Breast epithelium (tissue), 4 donors: ENCODE data around the gene ZNF70. TPM values are rescaled to one million over a fixed set of nuclear protein-coding genes. Genes with fewer than 3 reads are reported as not detected.
A peak's percentile ranks its signal among the peaks of the same experiment; 100 is the strongest.

ENCODE experiments used
- DNase-seq, 2 donors: peaks; one replicate each; pipeline ENCODE4 v3.0.0-alpha.2; 2019; ENCODE audit warnings: low spot score in 2 of 2
- H3K27ac ChIP-seq, 2 donors: fragments of 200-600 bp; sonication (generic) in 1 of 2; one replicate each; pipeline ENCODE4 v1.5.1; 2016 to 2019; ENCODE audit warnings: mild to moderate bottlenecking in 1 of 2
- H3K27me3 ChIP-seq, 2 donors: fragments of 200-600 bp; sonication (generic) in 1 of 2; one replicate each; pipeline versions ENCODE4 v1.5.1 to v1.6.0; 2017 to 2019; ENCODE audit warnings: control low read depth in 1 of 2, mild to moderate bottlenecking in 1 of 2
- H3K36me3 ChIP-seq: fragments of 200-600 bp; one replicate; pipeline ENCODE4 v1.5.1; 2019
- H3K4me1 ChIP-seq, 2 donors: fragments of 200-600 bp; sonication (generic); one replicate each; pipeline ENCODE4 v1.5.1; 2016 to 2019; ENCODE audit warnings: control low read depth in 1 of 2
- H3K4me3 ChIP-seq, 3 donors: fragments of 200-600 bp; sonication (generic); 1 replicate in 2 of 3; 2 replicates in 1 of 3; pipeline ENCODE4 v1.5.1; 2016 to 2019; ENCODE audit warnings: mild to moderate bottlenecking in 3 of 3, moderate library complexity in 2 of 3
- H3K9me3 ChIP-seq, 2 donors: fragments of 200-600 bp; sonication (generic) in 1 of 2; one replicate each; pipeline ENCODE4 v1.5.1; 2016 to 2019; ENCODE audit warnings: control low read depth in 1 of 2
- POLR2A ChIP-seq: fragments of 450-650 bp; IDR thresholded peaks from one replicate; pipeline ENCODE4 v1.6.1; 2016; ENCODE audit warnings: antibody characterized with exemption, mild to moderate bottlenecking, moderate library complexity
- POLR2AphosphoS5 ChIP-seq, 3 donors: sonication (generic); formaldehyde crosslinking; IDR thresholded peaks; one replicate each; pipeline ENCODE4 v1.6.1; 2017; ENCODE audit warnings: antibody characterized with exemption in 3 of 3
- intact Hi-C: fragments of 100-400 bp; cut with DNase I; formaldehyde crosslinking; loops from one replicate; pipeline ENCODE4 v1.15.1; 2023; ENCODE audit warnings: low total_unique reads
- total RNA-seq, 3 donors: library from RNA; depleted of rRNA; stranded (reverse); fragments of >200 nt; gene quantifications; one replicate each; pipeline ENCODE4 v1.1.0, GENCODE V29; 2016
- TF ChIP-seq, protein P1 (sequence below), 3 donors: fragments of 450-650 bp; IDR thresholded peaks; one replicate each; pipeline ENCODE4 v1.5.1; 2016 to 2017; ENCODE audit warnings: antibody characterized with exemption in 3 of 3, mild to moderate bottlenecking in 3 of 3, moderate library complexity in 3 of 3

ZNF70 gene
- total RNA-seq, 3 donors from 2014 or later: 3.2 to 4.6 (median 4.1) TPM

DNA sequence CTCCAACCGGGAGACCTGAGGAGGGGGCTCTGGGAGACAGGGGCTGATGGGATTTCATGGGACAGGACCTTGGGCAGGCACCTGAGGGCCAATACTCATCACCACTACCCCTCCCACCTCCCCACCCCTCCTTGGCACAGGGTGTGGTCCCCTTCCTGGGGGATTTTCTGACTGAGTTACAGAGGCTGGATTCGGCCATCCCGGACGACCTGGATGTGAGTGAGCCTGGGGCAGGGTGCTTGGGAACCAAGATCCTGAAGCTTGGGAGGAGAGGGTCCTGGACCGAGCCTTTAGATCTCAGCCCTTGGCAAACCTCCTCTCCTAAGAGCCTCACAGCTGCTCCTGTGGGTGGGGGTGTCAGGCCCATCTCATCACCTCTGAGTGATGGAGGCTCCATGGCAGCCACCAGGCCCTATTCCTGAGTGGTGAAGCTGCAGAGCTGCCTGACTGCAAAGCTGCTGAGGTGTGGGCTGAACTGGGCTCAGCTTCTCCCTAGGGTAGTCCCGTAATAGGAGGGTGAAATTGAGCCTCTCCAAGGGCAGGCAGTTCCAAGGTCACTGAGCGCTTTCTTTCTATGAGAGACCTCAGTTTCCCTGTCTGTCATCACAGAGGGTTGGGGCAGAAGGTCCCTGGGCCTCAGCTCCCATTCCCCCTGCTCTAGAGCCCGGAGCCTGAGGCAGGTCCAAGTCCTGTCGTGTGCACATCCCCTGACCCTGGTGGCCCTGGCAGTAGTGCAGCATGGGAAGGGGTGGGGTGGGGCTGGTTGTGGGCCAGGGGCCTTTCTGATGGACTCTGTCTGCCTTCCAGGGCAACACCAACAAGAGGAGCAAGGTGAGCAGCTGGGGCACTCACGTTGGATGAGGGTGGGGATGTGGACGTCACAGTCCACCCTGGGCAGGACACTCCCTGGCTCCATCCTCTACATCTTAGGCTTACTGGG, 53.6 kb downstream of the ZNF70 start:
- Histone ChIP-seq H3K36me3 (no peaks in the 10 kb centered on the region), H3K27me3 (no peaks in the 10 kb centered on the region), H3K4me3 (no peak overlapping the region), H3K9me3 (no peaks in the 10 kb centered on the region), H3K4me1 (no peaks in the 10 kb centered on the region), H3K27ac (no peak overlapping the region)
- intact Hi-C loops: no loop called here
- no peak for TF ChIP-seq POLR2AphosphoS5 (IDR thresholded peaks at IDR 0.05)
- TF ChIP-seq, protein P1, sequence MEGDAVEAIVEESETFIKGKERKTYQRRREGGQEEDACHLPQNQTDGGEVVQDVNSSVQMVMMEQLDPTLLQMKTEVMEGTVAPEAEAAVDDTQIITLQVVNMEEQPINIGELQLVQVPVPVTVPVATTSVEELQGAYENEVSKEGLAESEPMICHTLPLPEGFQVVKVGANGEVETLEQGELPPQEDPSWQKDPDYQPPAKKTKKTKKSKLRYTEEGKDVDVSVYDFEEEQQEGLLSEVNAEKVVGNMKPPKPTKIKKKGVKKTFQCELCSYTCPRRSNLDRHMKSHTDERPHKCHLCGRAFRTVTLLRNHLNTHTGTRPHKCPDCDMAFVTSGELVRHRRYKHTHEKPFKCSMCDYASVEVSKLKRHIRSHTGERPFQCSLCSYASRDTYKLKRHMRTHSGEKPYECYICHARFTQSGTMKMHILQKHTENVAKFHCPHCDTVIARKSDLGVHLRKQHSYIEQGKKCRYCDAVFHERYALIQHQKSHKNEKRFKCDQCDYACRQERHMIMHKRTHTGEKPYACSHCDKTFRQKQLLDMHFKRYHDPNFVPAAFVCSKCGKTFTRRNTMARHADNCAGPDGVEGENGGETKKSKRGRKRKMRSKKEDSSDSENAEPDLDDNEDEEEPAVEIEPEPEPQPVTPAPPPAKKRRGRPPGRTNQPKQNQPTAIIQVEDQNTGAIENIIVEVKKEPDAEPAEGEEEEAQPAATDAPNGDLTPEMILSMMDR (IDR thresholded peaks at IDR 0.05): no peak
- no peak for TF ChIP-seq POLR2A
- peak in 1 of 2 donors; percentile 42 for DNase-seq

DNA sequence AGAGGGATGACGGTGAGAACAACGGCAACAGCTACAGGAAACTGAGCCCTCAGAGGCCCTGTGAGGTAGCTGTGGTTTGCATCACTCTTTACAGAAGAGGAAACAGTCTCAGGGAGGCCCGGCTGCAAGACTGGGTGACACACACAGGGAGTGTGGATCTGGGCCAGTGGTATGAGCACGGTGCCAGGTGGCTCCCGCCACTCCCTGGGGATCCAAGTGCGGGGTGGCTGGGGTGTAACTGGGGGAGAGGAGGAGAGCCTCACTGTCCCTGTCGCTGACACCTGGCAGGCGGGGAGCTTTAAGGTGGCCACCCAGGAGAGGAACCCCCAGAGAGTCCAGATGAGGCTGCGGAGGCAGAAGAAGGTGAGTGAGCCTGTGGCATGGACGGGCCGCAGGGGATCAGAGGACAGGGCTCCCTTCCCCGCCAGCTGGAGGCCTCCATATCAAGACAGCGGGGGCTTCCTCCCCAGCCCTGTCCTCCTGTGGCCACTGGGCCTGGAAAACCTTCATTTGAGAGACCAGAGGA, 54.5 kb downstream of the ZNF70 start:
- Histone ChIP-seq H3K27me3 (no peaks in the 10 kb centered on the region), H3K4me1 (no peaks in the 10 kb centered on the region), H3K4me3 (no peak overlapping the region), H3K36me3 (no peaks in the 10 kb centered on the region), H3K27ac (no peak overlapping the region), H3K9me3 (no peaks in the 10 kb centered on the region)
- TF ChIP-seq POLR2AphosphoS5 (IDR thresholded peaks at IDR 0.05): no peak
- no peak for TF ChIP-seq POLR2A
- TF ChIP-seq, protein P1 (IDR thresholded peaks at IDR 0.05): no peak
- DNase-seq: peak in 1 of 2 donors; percentile 46
- intact Hi-C loops: no loop called here

DNA sequence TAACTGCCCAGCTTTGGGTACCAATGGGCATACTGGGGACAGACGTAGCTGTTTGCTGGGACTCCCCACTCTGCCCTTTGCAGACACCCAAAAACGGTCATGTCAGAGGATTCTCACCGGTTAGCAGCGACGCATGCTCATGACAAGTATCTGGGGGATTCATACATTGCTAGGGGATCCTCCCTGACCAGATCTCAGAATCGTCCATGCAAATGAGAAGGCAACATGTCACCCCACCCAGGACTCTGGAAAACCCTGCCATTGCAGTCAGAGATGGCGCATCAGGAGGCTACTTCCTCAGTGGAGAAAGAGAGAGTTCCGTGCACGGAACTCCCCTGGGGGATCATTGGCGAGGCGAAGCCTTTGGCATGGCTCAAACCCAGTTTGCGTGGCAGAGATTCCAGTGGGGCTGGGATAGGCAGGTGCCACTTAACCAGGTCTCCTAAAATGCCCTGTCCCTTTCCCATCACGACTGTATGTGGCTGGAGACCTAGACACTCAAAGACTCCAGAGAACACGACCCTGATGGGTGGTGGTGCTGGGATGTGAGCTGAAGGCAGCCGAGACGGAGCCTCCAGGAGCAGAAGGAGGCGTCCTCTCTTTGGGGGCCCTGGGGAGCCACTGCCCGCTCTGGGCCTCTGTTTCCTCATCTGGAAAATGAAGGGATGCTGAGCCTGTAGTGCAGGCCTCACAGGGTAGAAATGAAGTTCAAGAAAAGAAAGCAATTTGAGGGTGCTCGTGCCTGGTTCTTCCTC, 55.2 kb downstream of the ZNF70 start:
- TF ChIP-seq POLR2A (no peak), POLR2AphosphoS5 (IDR thresholded peaks at IDR 0.05) (no peak)
- TF ChIP-seq, protein P1 (IDR thresholded peaks at IDR 0.05): no peak
- peak in 1 of 2 donors; percentile 39 for DNase-seq
- no peaks in the 10 kb centered on the region for H3K27me3 ChIP-seq
- intact Hi-C loops: no loop called here
- peak overlapping the region in 1 of 2 donors; percentile 19 for H3K27ac ChIP-seq
- H3K36me3 ChIP-seq: no peaks in the 10 kb centered on the region
- no peaks in the 10 kb centered on the region for H3K9me3 ChIP-seq
- H3K4me3 ChIP-seq: no peak overlapping the region
- H3K4me1 ChIP-seq: no peaks in the 10 kb centered on the region

DNA sequence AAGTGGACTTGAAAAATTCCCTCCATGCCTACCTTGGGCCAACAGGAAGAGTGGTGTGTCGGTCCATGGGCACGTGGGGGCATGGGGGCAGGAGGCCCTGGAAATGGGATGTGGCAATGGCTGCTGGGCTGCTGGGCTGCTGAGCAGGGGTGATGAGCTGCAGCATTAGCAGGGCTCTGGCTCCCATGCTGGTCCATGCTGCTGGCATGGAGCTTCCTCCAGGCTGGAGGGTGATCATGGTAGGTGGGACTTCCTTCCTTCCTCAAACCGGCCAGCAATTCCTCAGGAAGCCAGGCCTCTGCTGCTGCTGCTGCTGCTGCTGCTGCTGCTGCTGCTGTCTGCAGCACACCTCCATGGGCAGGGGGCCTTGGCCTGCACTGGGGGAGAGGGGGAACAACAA, 55.8 kb downstream of the ZNF70 start:
- no peaks in the 10 kb centered on the region for H3K9me3 ChIP-seq
- peak in 1 of 2 donors; percentile 24 for DNase-seq
- H3K36me3 ChIP-seq: no peaks in the 10 kb centered on the region
- intact Hi-C loops: no loop called here
- H3K27ac ChIP-seq: no peak overlapping the region
- H3K4me3 ChIP-seq: no peak overlapping the region
- no peak for TF ChIP-seq POLR2A
- no peak for TF ChIP-seq POLR2AphosphoS5 (IDR thresholded peaks at IDR 0.05)
- TF ChIP-seq, protein P1 (IDR thresholded peaks at IDR 0.05): no peak
- H3K27me3 ChIP-seq: no peaks in the 10 kb centered on the region
- no peaks in the 10 kb centered on the region for H3K4me1 ChIP-seq
